Left lung (tissue), 10 donors: ENCODE results near the gene DNAJB6. TPM values are rescaled to one million over a fixed set of nuclear protein-coding genes. Genes with fewer than 3 reads are reported as not detected.

Experiments used
- ATAC-seq: fragments of 200-7000 bp; cut with Tn5 transposase; one replicate; pipeline ENCODE4 v1.9.1; 2020; ENCODE audit warnings: moderate library complexity
- DNase-seq, 4 donors: peaks; one replicate each; pipeline ENCODE4 v3.0.0-alpha.2; 2013 to 2020
- H3K27ac ChIP-seq, 2 donors: fragments of 200-600 bp; sonication (generic) in 1 of 2; one replicate each; pipeline versions ENCODE4 v1.5.0 to v1.8.0; 2020 to 2021
- H3K27me3 ChIP-seq, 2 donors: fragments of 200-600 bp; sonication (generic) in 1 of 2; one replicate each; pipeline versions ENCODE4 v1.5.0 to v1.8.0; 2020 to 2021
- H3K36me3 ChIP-seq, 2 donors: fragments of 200-600 bp; sonication (generic) in 1 of 2; one replicate each; pipeline versions ENCODE4 v1.5.0 to v1.8.0; 2020 to 2021
- H3K4me1 ChIP-seq, 2 donors: fragments of 200-600 bp; one replicate each; pipeline ENCODE4 v1.8.0; 2021
- H3K4me3 ChIP-seq, 2 donors: fragments of 200-600 bp; sonication (generic) in 1 of 2; one replicate each; pipeline versions ENCODE4 v1.5.0 to v1.8.0; 2020 to 2021; ENCODE audit warnings: mild to moderate bottlenecking in 1 of 2
- H3K9me3 ChIP-seq, 2 donors: fragments of 200-600 bp; sonication (generic) in 1 of 2; one replicate each; pipeline versions ENCODE4 v1.5.0 to v1.8.0; 2020 to 2021
- intact Hi-C, 2 donors: fragments of 100-400 bp; cut with DNase I; formaldehyde crosslinking; loops; one replicate each; pipeline versions ENCODE4 v1.11.2 to v1.14.2; 2022
- polyA plus RNA-seq, 6 donors: library from polyadenylated mRNA; unstranded; fragments of 120-200 nt; gene quantifications; one replicate each; pipeline ENCODE4 v1.2.1, GENCODE V29; 2013; ENCODE audit not compliant: insufficient read length in 6 of 6
- total RNA-seq, 2 donors: library from RNA; stranded (reverse); fragmentation: NEBNext Ultra II Directional; extraction: Animal tissue kit (Norgen Biotek cat#: 25700); gene quantifications; one replicate each; pipeline ENCODE4 v1.2.1, GENCODE V29; 2021
- TF ChIP-seq, protein P1 (sequence below), 2 donors: fragments of 200-600 bp; sonication (generic) in 1 of 2; IDR thresholded peaks; one replicate each; pipeline versions ENCODE4 v1.5.0 to v1.8.0; 2021; ENCODE audit warnings: antibody characterized with exemption in 2 of 2
- donor health status: DM: no; HTN: yes; CAD: no.
- donor health status: DM: no; HTN: no; CAD: no.

The DNAJB6 gene
- total and polyA plus RNA-seq, 8 donors, result 76.6 to 150 (median 131) TPM

DNA sequence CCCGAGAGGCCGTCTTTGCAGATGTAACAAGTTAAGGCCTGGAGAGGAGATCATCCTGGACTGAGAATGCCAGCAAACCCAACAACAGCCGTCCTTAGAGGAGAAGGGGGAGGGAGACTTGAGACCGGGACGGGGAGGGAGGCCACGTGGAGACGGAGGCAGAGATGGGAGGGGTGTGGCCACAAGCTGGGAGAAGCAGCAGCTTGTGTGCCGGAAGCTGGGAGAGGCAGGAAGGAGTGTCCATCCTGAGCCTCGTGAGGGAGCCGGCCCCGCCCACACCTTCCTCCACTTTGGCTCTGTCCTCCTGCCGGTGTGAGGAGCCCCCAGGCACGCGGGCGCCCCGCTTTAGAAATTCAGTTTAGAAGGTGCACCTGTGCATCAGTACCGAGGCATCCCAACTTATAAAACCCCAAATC, 95.7 kb downstream of the DNAJB6 start:
- Histone ChIP-seq H3K36me3 (no peaks in the 10 kb centered on the region), H3K27me3 (peaks cover 0 to 7% of the 10 kb centered on the region in 2 donors), H3K4me3 (peak overlapping the region in 1 of 2 donors; percentile 14), H3K4me1 (peaks cover 8% of the 10 kb centered on the region in 2 donors), H3K9me3 (no peaks in the 10 kb centered on the region), H3K27ac (no peak overlapping the region)
- peak in 2 of 4 donors; percentile 16 to 78 for DNase-seq
- intact Hi-C loops, result no loop called here
- ATAC-seq, result peak; percentile 70
- TF ChIP-seq, protein P1, sequence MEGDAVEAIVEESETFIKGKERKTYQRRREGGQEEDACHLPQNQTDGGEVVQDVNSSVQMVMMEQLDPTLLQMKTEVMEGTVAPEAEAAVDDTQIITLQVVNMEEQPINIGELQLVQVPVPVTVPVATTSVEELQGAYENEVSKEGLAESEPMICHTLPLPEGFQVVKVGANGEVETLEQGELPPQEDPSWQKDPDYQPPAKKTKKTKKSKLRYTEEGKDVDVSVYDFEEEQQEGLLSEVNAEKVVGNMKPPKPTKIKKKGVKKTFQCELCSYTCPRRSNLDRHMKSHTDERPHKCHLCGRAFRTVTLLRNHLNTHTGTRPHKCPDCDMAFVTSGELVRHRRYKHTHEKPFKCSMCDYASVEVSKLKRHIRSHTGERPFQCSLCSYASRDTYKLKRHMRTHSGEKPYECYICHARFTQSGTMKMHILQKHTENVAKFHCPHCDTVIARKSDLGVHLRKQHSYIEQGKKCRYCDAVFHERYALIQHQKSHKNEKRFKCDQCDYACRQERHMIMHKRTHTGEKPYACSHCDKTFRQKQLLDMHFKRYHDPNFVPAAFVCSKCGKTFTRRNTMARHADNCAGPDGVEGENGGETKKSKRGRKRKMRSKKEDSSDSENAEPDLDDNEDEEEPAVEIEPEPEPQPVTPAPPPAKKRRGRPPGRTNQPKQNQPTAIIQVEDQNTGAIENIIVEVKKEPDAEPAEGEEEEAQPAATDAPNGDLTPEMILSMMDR (IDR thresholded peaks at IDR 0.05), result no peak

DNA sequence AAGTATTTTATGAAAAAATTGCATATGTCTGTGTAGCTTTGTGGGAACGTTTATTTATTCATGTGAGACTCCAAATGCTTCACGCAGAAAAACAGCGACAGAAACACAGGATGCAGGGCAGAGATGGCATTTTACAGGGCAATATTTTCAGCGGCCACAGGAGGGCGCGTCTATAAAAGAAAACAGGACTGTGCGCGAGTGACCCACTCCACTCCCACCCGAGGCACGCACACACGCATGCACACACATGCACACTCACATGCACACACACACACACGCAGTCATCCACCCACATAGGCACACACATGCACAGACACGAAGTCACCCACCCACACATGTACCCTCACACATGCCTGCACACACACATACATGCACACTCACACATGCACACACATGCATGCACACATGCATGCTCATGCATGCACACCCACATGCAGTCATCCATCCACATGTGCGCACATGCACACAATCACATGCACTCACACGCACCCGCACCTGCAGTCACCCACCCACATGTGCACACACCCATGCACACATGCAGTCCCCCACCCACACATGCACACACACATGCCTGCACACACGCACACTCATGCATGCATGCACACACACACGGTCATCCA, 96.3 kb downstream of the DNAJB6 start:
- intact Hi-C loops, result no loop called here
- Histone ChIP-seq H3K36me3 (no peaks in the 10 kb centered on the region), H3K4me3 (peak overlapping the region in 1 of 2 donors; percentile 14), H3K9me3 (no peaks in the 10 kb centered on the region), H3K27me3 (peaks cover 0 to 7% of the 10 kb centered on the region in 2 donors), H3K27ac (no peak overlapping the region), H3K4me1 (peaks cover 8% of the 10 kb centered on the region in 2 donors)
- DNase-seq (peak in 3 of 4 donors; percentile 16 to 51 (median 20)), ATAC-seq (peak; percentile 78)
- TF ChIP-seq, protein P1 (IDR thresholded peaks at IDR 0.05), result peak; percentile 61

DNA sequence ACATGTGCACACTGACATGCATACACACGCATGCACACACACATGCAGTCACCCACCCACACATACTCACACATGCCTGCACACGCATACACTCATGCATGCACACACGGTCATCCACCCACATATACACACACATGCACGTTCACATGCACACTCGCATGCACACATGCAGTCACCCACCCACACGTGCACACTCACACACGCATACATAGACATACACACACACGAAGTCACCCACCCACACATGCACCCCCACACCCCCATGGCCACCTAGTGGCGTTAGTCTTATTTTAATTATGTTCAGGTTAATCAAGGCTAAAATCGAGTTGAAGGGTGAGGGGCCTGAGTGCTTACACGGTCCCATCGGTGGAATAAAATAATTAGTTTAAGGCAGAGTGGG, 96.8 kb downstream of the DNAJB6 start:
- TF ChIP-seq, protein P1 (IDR thresholded peaks at IDR 0.05), result no peak
- intact Hi-C loops, result no loop called here

DNA sequence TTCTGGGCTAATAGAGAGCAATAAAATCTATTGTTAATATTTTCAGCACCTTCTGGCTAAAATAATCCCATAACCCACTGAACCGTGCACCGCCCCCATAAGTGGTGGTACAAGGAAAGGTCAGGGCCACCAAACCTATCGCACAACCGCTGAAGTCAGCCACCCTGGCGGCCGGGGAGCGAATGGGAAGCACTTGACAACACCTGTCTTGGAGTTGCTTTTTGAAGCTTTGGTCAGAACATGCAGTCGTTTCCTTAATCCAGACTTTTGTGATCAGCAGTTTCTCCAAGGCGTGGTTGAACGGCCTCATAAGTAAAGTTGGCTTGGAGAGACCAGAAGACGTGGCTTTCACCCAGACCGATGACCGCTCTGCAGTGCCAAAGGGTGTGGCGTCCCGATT, 97.4 kb downstream of the DNAJB6 start:
- Histone ChIP-seq H3K27ac (no peak overlapping the region), H3K4me3 (no peak overlapping the region), H3K36me3 (no peaks in the 10 kb centered on the region), H3K27me3 (peaks cover 0 to 7% of the 10 kb centered on the region in 2 donors), H3K4me1 (peaks cover 8% of the 10 kb centered on the region in 2 donors), H3K9me3 (no peaks in the 10 kb centered on the region)
- DNase-seq (peak in 1 of 4 donors; percentile 57), ATAC-seq (no peak)
- TF ChIP-seq, protein P1 (IDR thresholded peaks at IDR 0.05), result no peak
- intact Hi-C loops, result no loop called here

More for the DNA sequence above, 96.8 kb downstream of the DNAJB6 start:
- ATAC-seq, result no peak
- H3K36me3 ChIP-seq, result no peaks in the 10 kb centered on the region
- peaks cover 0 to 7% of the 10 kb centered on the region in 2 donors for H3K27me3 ChIP-seq
- H3K27ac ChIP-seq, result no peak overlapping the region
- peak in 1 of 4 donors; percentile 20 for DNase-seq
- H3K9me3 ChIP-seq, result no peaks in the 10 kb centered on the region
- peaks cover 8% of the 10 kb centered on the region in 2 donors for H3K4me1 ChIP-seq
- no peak overlapping the region for H3K4me3 ChIP-seq

DNA sequence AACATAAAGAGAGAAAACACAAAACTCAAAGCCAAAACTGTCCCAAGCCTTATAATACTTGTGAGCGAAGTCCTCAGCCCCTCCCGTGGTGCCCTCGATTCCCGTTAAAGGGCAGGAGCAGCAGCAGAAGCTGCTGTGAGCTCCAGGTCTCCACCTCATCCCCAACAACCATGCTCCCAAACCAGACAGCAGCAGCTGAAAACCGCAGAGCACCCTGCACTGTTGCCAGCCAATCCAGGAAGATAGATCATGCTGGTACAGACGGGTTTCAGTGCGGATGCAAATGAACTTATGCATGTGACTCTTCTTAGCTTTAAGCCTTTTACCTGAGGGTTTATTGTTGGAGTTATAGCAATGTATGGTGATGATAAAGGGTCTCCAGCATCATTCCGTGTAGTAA, 97.9 kb downstream of the DNAJB6 start:
- ATAC-seq (no peak), DNase-seq (peak in 1 of 4 donors; percentile 33)
- H3K4me1 ChIP-seq, result peaks cover 8% of the 10 kb centered on the region in 2 donors
- intact Hi-C loops, result no loop called here
- H3K4me3 ChIP-seq, result no peak overlapping the region
- TF ChIP-seq, protein P1 (IDR thresholded peaks at IDR 0.05), result no peak
- no peaks in the 10 kb centered on the region for H3K9me3 ChIP-seq
- H3K27me3 ChIP-seq, result peaks cover 0 to 7% of the 10 kb centered on the region in 2 donors
- H3K27ac ChIP-seq, result no peak overlapping the region
- H3K36me3 ChIP-seq, result no peaks in the 10 kb centered on the region
